IPS-18c (cell line): ENCODE measurements around the gene FALEC.
"Not testable (repeated sequence)": the region's sequence is repeated elsewhere in the genome, so short reads cannot be mapped to it uniquely, and the experiment has no call there.

Experiments
- H3K4me3 ChIP-seq: 2 replicates; pipeline ENCODE4 v1.7.0; 2013; ENCODE audit warnings: low read depth, mild to moderate bottlenecking, low read length, moderate library complexity; ENCODE audit not compliant: insufficient read depth
- H3K9me3 ChIP-seq: one replicate; pipeline ENCODE4 v1.6.1; 2013; ENCODE audit warnings: mild to moderate bottlenecking, low read length, moderate library complexity; ENCODE audit not compliant: control insufficient read depth, insufficient read depth

FALEC gene

GRCh38 chr1:150562446-150563339 is 47.1 kb downstream of the FALEC start:
- Histone ChIP-seq H3K4me3 (peak overlapping the region; percentile 63; the same call in 1 of the 2 replicates), H3K9me3 (no peaks in the 10 kb centered on the region)

DNA sequence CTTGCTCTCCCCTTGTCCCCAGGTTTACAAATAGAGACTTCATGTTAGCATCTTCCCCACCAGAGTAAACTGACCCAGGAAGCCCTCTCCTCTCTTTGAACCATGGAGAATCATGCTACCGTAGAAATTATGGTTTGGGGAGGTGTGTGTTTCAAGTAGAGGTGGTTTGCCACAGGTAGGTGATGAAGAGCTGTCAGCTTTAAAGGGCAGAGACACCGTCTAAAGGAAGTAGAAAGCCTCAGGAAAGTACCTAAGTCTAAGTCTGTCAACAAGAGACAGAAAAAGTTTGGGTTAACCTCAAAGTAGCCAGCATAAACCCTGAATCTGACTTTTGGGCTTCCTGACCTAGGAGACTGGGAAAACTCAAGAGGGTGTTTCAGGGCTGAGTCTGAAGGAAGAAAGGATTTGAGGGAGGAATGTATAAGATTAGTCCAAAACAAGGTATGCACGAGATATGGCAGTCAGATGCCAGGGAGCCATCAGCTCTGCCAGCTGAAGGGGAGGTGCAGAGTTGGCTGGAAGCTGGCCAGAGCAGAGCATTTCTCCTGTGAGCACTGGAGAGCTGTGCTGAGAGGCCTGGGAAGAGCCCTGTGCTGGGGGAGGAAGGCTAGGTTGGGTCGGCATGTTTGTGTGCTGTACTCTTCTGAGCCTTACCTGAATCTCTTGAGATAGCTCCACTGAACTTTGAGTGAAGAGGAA is 47.9 kb downstream of the FALEC start:
- H3K4me3 ChIP-seq: no peak overlapping the region
- H3K9me3 ChIP-seq: no peaks in the 10 kb centered on the region

DNA sequence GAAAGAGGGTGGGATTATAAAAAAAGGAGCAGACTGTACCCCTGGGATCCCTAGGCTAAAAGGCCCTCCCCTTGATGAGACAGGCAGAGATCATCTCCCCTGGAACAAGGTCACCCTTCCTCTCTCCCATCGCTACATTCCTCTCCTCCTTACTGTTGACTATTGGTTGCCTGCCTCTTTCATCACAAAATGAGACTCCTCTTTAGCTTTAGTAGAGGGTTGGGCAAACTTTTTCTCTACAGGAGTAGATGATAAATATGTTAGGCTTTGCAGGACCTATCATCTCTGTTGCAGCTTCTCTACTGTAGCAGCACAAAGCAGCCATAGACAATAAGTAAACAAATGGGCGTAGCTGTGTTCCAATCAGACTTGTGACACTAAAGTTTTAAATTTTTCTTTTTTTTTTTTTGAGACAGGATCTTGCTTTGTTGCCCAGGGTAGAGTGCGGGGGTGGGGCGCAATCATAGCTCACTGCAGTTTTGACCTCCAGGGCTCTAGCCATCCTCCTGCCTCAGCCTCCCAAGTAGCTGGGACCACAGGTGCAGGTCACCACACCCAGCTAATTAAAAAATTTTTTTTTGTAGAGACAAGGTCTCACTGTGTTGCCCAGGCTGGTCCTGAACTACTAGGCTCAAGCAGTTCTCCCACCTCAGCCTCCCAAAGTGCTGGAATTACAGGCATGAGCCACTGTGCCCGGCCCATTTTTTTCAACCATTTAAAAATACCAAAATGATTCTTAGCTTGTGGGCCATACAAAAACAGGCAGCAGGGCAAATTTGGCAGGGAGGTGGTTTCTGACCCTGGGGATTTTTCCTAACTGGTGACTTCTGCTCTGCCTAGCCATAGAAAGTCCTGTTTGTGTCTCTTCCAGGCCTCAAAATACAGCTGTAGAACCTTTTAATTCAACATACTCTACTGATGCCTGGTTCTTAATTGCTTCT is 48.8 kb downstream of the FALEC start:
- Histone ChIP-seq H3K9me3 (no peaks in the 10 kb centered on the region), H3K4me3 (no peak overlapping the region)

- H3K4me3 ChIP-seq, H3K9me3 ChIP-seq: not testable (repeated sequence)
Measured at GRCh38 chr1:150565240-150565991, 49.9 kb downstream of the FALEC start.

DNA sequence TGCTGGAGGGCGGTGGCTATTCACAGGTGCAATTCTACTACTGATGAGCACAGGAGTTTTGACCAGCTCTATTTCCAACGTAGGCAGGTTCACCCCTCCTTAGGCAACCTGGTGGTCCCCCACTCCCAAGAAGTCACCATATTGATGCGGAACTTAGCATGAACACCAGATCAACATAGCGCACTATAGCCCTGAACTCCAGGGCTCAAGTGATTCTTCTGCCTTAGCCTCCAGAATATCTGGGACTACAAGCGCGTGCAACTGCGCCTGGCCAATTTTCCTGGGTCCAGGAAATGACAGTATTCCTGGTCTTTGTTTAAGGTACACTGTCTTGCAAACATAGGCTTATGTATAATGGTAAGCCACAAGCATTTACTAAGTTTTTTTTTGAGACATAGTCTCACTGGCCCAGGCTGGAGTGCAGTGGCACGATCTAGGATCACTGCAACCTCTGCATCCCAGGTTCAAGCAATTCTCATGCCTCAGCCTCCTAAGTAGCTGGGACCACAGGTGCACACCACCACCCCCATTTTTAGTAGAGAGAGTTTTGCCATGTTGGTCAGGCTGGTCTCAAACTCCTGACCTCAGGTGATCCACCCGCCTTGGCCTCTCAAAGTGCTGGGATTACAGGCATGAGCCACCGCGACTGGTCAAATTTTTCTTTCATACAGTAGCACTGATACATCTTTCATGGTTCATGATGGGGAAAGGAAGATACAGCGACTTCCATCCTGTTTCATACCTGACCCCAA is 51.2 kb downstream of the FALEC start:
- peak overlapping the region; percentile 20; the same call in 1 of the 2 replicates for H3K4me3 ChIP-seq
- no peaks in the 10 kb centered on the region for H3K9me3 ChIP-seq

GRCh38 chr1:150567341-150567716 is 51.8 kb downstream of the FALEC start:
- no peaks in the 10 kb centered on the region for H3K9me3 ChIP-seq
- peak overlapping the region; percentile 20; the same call in 1 of the 2 replicates for H3K4me3 ChIP-seq

GRCh38 chr1:150567717-150568593 is 52.4 kb downstream of the FALEC start:
- Histone ChIP-seq H3K9me3 (no peaks in the 10 kb centered on the region), H3K4me3 (peak overlapping the region; percentile 20; the same call in 1 of the 2 replicates)

DNA sequence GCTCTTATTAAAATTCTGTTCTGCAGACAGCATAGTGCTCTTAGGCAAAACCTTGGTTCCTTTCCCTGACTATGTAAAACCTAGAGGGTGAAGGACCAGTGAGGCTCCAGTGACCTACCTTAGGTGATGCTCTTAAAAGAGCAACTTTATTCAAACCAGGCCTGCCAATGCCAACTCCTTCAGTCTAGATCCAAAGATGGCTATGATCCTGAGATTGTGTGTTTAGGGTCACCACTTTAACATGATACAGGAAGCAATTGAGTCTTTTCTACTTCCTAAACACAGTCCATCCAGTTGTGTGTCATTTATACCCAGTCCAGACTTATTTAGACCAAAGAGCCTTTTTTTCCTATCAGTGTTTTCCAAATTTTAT is 53.0 kb downstream of the FALEC start:
- no peak overlapping the region for H3K4me3 ChIP-seq
- no peaks in the 10 kb centered on the region for H3K9me3 ChIP-seq

DNA sequence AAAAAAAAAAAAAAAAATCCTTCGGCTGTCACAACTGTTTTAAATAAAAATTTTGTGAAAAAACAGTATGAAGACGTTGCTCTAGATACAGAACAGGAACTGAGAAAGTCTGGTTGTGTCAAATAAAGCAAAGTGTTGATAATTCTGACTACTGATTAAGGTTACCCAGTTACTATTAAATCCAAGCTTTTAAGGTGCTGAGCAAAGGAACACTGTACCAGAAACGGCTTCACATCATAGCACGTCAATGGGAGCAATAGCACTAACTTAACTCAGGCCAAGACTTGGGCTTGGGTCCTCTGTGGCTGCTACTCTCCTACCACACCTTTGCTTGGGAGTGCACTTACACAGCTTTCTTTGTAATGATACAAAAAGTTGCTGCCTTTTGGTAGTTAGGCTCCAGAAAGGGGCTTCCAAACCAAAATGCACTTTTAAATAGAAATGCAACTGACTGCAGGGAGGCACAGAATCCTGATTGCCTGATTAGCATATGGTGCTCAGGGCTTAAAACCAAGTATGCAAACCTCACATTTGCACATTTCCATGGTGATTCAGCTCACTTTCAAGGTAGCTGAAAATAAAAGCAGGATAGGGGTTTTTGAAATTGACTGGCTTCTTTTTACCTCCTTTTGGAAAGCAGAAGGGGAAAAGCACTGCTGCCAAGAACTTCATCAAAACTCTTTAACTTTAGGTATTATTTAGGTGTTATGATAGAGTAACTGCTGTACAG is 57.5 kb downstream of the FALEC start:
- H3K4me3 ChIP-seq: peak overlapping the region; percentile 25; the same call in 1 of the 2 replicates
- no peaks in the 10 kb centered on the region for H3K9me3 ChIP-seq

- not testable (repeated sequence) for H3K9me3 ChIP-seq, H3K4me3 ChIP-seq
Measured at GRCh38 chr1:150573648-150574071, 58.1 kb downstream of the FALEC start.

GRCh38 chr1:150574260-150575071 is 58.9 kb downstream of the FALEC start:
- no peaks in the 10 kb centered on the region for H3K9me3 ChIP-seq
- H3K4me3 ChIP-seq: no peak overlapping the region

- Histone ChIP-seq H3K9me3 (no peaks in the 10 kb centered on the region), H3K4me3 (no peak overlapping the region)
Measured at GRCh38 chr1:150575072-150575489, 59.5 kb downstream of the FALEC start.

DNA sequence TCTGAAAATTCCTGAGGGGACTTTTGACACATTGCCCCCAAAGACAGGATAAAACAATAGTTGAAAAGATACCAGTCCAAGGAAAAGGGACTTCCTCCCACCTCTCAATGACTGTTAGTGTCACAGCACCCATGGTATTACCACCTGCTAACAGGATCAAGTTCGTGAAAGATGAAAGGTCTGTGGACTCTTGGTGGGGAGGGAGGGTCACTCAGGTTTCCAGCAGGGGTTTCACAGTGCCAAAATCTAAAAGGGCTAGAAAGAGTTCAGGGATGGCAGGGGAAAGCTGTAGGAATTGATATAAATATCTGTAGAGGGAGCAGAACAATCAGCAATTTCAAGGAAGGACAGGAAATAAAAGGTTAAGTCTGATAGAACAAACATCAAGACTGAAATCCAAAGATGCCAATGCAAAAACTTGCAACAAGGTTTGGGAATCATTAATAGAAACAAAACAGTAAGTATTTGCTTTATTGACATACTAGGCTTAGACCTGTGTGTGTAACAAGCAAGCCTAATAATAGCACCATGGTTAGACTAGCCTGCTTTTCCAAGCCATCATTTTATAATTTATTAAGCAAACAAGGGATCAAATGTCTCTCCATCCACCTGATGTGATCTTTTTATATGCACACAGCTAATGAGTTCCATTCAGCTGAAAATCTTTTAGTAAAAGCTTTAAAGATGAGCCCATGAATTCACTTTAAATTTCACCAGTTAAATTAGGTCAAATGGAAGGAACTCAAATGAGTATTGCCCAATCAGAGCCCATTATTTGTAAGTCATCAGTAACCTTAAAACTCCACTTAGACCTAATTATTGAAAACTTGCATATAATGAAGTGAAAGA is 60.2 kb downstream of the FALEC start:
- peak overlapping the region; percentile 11; the same call in 1 of the 2 replicates for H3K4me3 ChIP-seq

More for the DNA sequence above, 60.2 kb downstream of the FALEC start:
- no peaks in the 10 kb centered on the region for H3K9me3 ChIP-seq
